Erythroblast (primary cell): ENCODE results near the gene GNAS-AS1.

Experiments used
- DNase-seq, 2 experiments: peaks; one replicate each; lab custom pipeline; 2025; lab: John Stamatoyannopoulos, UW
- GATA1 ChIP-seq: IDR thresholded peaks from 2 replicates; pipeline ENCODE4 v1.6.1; 2011; ENCODE audit warnings: low read depth, mild to moderate bottlenecking, control low read depth, low read length, moderate library complexity
- POLR2A ChIP-seq: IDR thresholded peaks from 2 replicates; pipeline ENCODE4 v1.6.1; 2011; ENCODE audit warnings: mild to moderate bottlenecking, low read length

GNAS-AS1 gene

GRCh38 chr20:58890518-58891085, 39.9 kb upstream of the GNAS-AS1 start:
- DNase-seq = peak; percentile 84 to 87
- peak; percentile 64 for TF ChIP-seq POLR2A
- no peak for TF ChIP-seq GATA1

GRCh38 chr20:58889798-58890517, 39.3 kb upstream of the GNAS-AS1 start:
- TF ChIP-seq GATA1 (no peak), POLR2A (no peak)
- DNase-seq = peak in 1 of 2 experiments; percentile 80

- DNase-seq = peak in 1 of 2 experiments; percentile 60
- TF ChIP-seq POLR2A (peak; percentile 66), GATA1 (no peak)
These were observed 38.6 kb upstream of the GNAS-AS1 start for GRCh38 chr20:58889334-58889760.

GRCh38 chr20:58888521-58889333, 38.0 kb upstream of the GNAS-AS1 start:
- TF ChIP-seq GATA1 (no peak), POLR2A (peak; percentile 96)
- DNase-seq = peak; percentile 90 to 93

GRCh38 chr20:58888103-58888502, 37.4 kb upstream of the GNAS-AS1 start:
- no peak for DNase-seq
- TF ChIP-seq GATA1 = no peak
- no peak for TF ChIP-seq POLR2A

GRCh38 chr20:58886546-58886945, 35.8 kb upstream of the GNAS-AS1 start:
- no peak for DNase-seq
- TF ChIP-seq POLR2A (no peak), GATA1 (no peak)

GRCh38 chr20:58884966-58885365, 34.3 kb upstream of the GNAS-AS1 start:
- DNase-seq = no peak
- no peak for TF ChIP-seq POLR2A

GRCh38 chr20:58883241-58883691, 32.6 kb upstream of the GNAS-AS1 start:
- no peak for TF ChIP-seq POLR2A
- TF ChIP-seq GATA1 = no peak
- DNase-seq = no peak

GRCh38 chr20:58882704-58883089, 32.0 kb upstream of the GNAS-AS1 start:
- TF ChIP-seq POLR2A = no peak
- TF ChIP-seq GATA1 = no peak
- DNase-seq = no peak

GRCh38 chr20:58880994-58881752, 30.5 kb upstream of the GNAS-AS1 start:
- TF ChIP-seq GATA1 (no peak), POLR2A (no peak)
- peak; percentile 20 to 32 for DNase-seq

- TF ChIP-seq POLR2A = no peak
- TF ChIP-seq GATA1 = no peak
These were observed 29.7 kb upstream of the GNAS-AS1 start for GRCh38 chr20:58880441-58880840.

GRCh38 chr20:58878399-58878798, 27.7 kb upstream of the GNAS-AS1 start:
- no peak for TF ChIP-seq GATA1
- TF ChIP-seq POLR2A = no peak
- DNase-seq = no peak

More at GRCh38 chr20:58880441-58880840, 29.7 kb upstream of the GNAS-AS1 start:
- DNase-seq = no peak

- TF ChIP-seq GATA1 = no peak
- TF ChIP-seq POLR2A = no peak
- no peak for DNase-seq
These were observed 27.3 kb upstream of the GNAS-AS1 start for GRCh38 chr20:58877976-58878360.
